Testis (tissue), 3 donors: ENCODE data around the gene RANBP17. TPM values are rescaled to one million over a fixed set of nuclear protein-coding genes. Genes with fewer than 3 reads are reported as not detected.

Source experiments
- DNase-seq: peaks from one replicate; pipeline ENCODE4 v3.0.0-alpha.2; 2019
- H3K27ac ChIP-seq, 2 donors: fragments of 200-600 bp; sonication (generic); one replicate each; pipeline ENCODE4 v1.5.1; 2019
- H3K27me3 ChIP-seq: fragments of 200-600 bp; sonication (generic); one replicate; pipeline ENCODE4 v1.5.1; 2019
- H3K36me3 ChIP-seq: fragments of 200-600 bp; sonication (generic); one replicate; pipeline ENCODE4 v1.5.1; 2017; ENCODE audit warnings: low read depth; ENCODE audit errors: missing control alignments
- H3K4me1 ChIP-seq: fragments of 200-600 bp; sonication (generic); one replicate; pipeline ENCODE4 v1.5.1; 2019
- H3K4me3 ChIP-seq, 2 donors: fragments of 200-600 bp; sonication (generic); one replicate each; pipeline ENCODE4 v1.5.1; 2017 to 2019
- H3K9me3 ChIP-seq: fragments of 200-600 bp; sonication (generic); one replicate; pipeline ENCODE4 v1.5.1; 2017
- CTCF ChIP-seq, 3 experiments: fragments of 450-650 bp in 2 of 3; fragments of 200-600 bp in 1 of 3; sonication (generic) in 1 of 3; IDR thresholded peaks; one replicate each; pipeline ENCODE4 v1.5.1; 2016 to 2019; ENCODE audit warnings: antibody characterized with exemption in 3 of 3, mild to moderate bottlenecking in 2 of 3, moderate library complexity in 1 of 3
- POLR2A ChIP-seq: fragments of 450-650 bp; IDR thresholded peaks from one replicate; pipeline ENCODE4 v1.6.1; 2017; ENCODE audit warnings: antibody characterized with exemption, mild to moderate bottlenecking, moderate library complexity
- WGBS, 2 donors: methylation state at CpG; one replicate each; pipeline ENCODE4 v1.1.5; 2018; 5-methylcytosine and 5-hydroxymethylcytosine counted together
- intact Hi-C: fragments of 100-400 bp; cut with DNase I; formaldehyde crosslinking; loops from one replicate; pipeline ENCODE4 v1.15.1; 2023; ENCODE audit warnings: low total_unique reads
- polyA plus RNA-seq: library from polyadenylated mRNA; stranded (reverse); fragments of 350-450 nt; fragmentation: Illumina TruSeq; extraction: RNeasy Lipid Tissue Mini Kit (QIAGEN cat#74804); gene quantifications from one replicate; pipeline ENCODE4 v1.2.3, GENCODE V29; 2014; ENCODE audit warnings: low read depth, low replicate concordance; ENCODE audit not compliant: insufficient read depth
- total RNA-seq, 2 donors: library from RNA; depleted of rRNA; stranded (reverse); fragments of >200 nt; gene quantifications; one replicate each; pipeline ENCODE4 v1.2.3, GENCODE V29; 2016

Gene RANBP17
- total and polyA plus RNA-seq, 3 donors from 2014 or later: 34.1 to 63.9 (median 58.2) TPM

- H3K36me3 ChIP-seq: no peaks in the 10 kb centered on the region
- no peak for DNase-seq
- H3K9me3 ChIP-seq: no peaks in the 10 kb centered on the region
- no peaks in the 10 kb centered on the region for H3K27me3 ChIP-seq
- H3K4me1 ChIP-seq: no peaks in the 10 kb centered on the region
- 96% methylated on average over 3 of the region's 3 CpGs for WGBS, 2 donors
- TF ChIP-seq CTCF (IDR thresholded peaks at IDR 0.05) (no peak), POLR2A (no peak)
- no peak overlapping the region for H3K27ac ChIP-seq
- no peak overlapping the region for H3K4me3 ChIP-seq
- intact Hi-C loops: no loop called here
Measured at GRCh38 chr5:170882345-170882744, 20.5 kb downstream of the RANBP17 start.

- TF ChIP-seq POLR2A (no peak), CTCF (IDR thresholded peaks at IDR 0.05) (no peak)
- no peak for DNase-seq
- H3K9me3 ChIP-seq: no peaks in the 10 kb centered on the region
Measured at GRCh38 chr5:170885256-170885655, 23.4 kb downstream of the RANBP17 start.

GRCh38 chr5:170885809-170886208 lies 24.0 kb downstream of the RANBP17 start:
- no peaks in the 10 kb centered on the region for H3K4me1 ChIP-seq
- H3K36me3 ChIP-seq: no peaks in the 10 kb centered on the region
- intact Hi-C loops: no loop called here
- H3K27me3 ChIP-seq: no peaks in the 10 kb centered on the region
- no peak overlapping the region for H3K4me3 ChIP-seq
- no peak overlapping the region for H3K27ac ChIP-seq
- H3K9me3 ChIP-seq: no peaks in the 10 kb centered on the region
- DNase-seq: no peak
- TF ChIP-seq CTCF (IDR thresholded peaks at IDR 0.05): no peak
- TF ChIP-seq POLR2A: no peak
- WGBS, 2 donors: 91 to 92% methylated on average over 2 of the region's 2 CpGs

More at GRCh38 chr5:170885256-170885655, 23.4 kb downstream of the RANBP17 start:
- Histone ChIP-seq H3K27me3 (no peaks in the 10 kb centered on the region), H3K36me3 (no peaks in the 10 kb centered on the region), H3K27ac (no peak overlapping the region), H3K4me1 (no peaks in the 10 kb centered on the region), H3K4me3 (no peak overlapping the region)
- intact Hi-C loops: no loop called here

GRCh38 chr5:170886210-170886894 lies 24.5 kb downstream of the RANBP17 start:
- no peak for DNase-seq
- H3K27me3 ChIP-seq: no peaks in the 10 kb centered on the region
- no peaks in the 10 kb centered on the region for H3K36me3 ChIP-seq
- intact Hi-C loops: no loop called here
- H3K4me1 ChIP-seq: no peaks in the 10 kb centered on the region
- H3K27ac ChIP-seq: no peak overlapping the region
- H3K9me3 ChIP-seq: no peaks in the 10 kb centered on the region
- no peak for TF ChIP-seq POLR2A
- TF ChIP-seq CTCF (IDR thresholded peaks at IDR 0.05): no peak
- WGBS, 2 donors: 67 to 80% methylated on average over 3 of the region's 3 CpGs
- H3K4me3 ChIP-seq: no peak overlapping the region

- WGBS, 2 donors: 92 to 93% methylated on average over 2 of the region's 2 CpGs
- intact Hi-C loops: no loop called here
- Histone ChIP-seq H3K4me1 (no peaks in the 10 kb centered on the region), H3K27ac (no peak overlapping the region), H3K9me3 (no peaks in the 10 kb centered on the region), H3K4me3 (no peak overlapping the region), H3K27me3 (no peaks in the 10 kb centered on the region), H3K36me3 (no peaks in the 10 kb centered on the region)
- TF ChIP-seq POLR2A (no peak), CTCF (IDR thresholded peaks at IDR 0.05) (no peak)
- no peak for DNase-seq
Measured at GRCh38 chr5:170892196-170892595, 30.4 kb downstream of the RANBP17 start.
